BJ (cell line): ENCODE results near the gene MAMDC4. TPM values are rescaled to one million over a fixed set of nuclear protein-coding genes. Genes with fewer than 3 reads are reported as not detected.

Experiments used
- CTCF ChIA-PET: fragments of 350-600 bp; formaldehyde crosslinking; extraction: SDS; loops from one replicate; lab custom pipeline; 2021; ENCODE audit warnings: antibody characterized with exemption, inconsistent platforms; lab: Yijun Ruan, JAX
- POLR2A ChIA-PET: fragments of 300-600 bp; sonication (Branson Sonifier 250); formaldehyde crosslinking; extraction: SDS; loops from one replicate; lab custom pipeline; 2021; ENCODE audit warnings: antibody characterized with exemption; lab: Charles Lee
- DNase-seq: peaks from one replicate; pipeline ENCODE4 v3.0.0-alpha.2; 2011; ENCODE audit warnings: low read depth
- H3K27me3 ChIP-seq: 2 replicates; pipeline ENCODE4 v1.6.0; 2011; ENCODE audit warnings: low read length; ENCODE audit not compliant: control insufficient read depth, insufficient read depth
- H3K36me3 ChIP-seq: 2 replicates; pipeline ENCODE4 v1.5.1; 2011; ENCODE audit warnings: low read length; ENCODE audit not compliant: control insufficient read depth, insufficient read depth
- H3K4me3 ChIP-seq: 2 replicates; pipeline ENCODE4 v1.5.1; 2011; ENCODE audit warnings: low read depth, mild to moderate bottlenecking, control low read depth, low read length
- polyA plus RNA-seq: library from polyadenylated mRNA; depleted of rRNA; stranded (reverse); fragments of >200 nt; gene quantifications from 2 replicates; pipeline ENCODE4 v1.2.3, GENCODE V29; 2011; rRNA removed
- small RNA-seq: library from RNA; depleted of rRNA; stranded (forward); fragments of <200 nt; gene quantifications from one replicate; pipeline ENCODE3, GENCODE V24; 2012; ENCODE audit warnings: low replicate concordance, low read depth; ENCODE audit not compliant: insufficient read length
- TF ChIP-seq, protein P1 (sequence below): IDR thresholded peaks from 2 replicates; pipeline ENCODE4 v1.5.1; 2011; ENCODE audit warnings: low read depth, mild to moderate bottlenecking, control low read depth, inconsistent platforms, low read length, moderate library complexity; ENCODE audit not compliant: insufficient read depth

MAMDC4 gene
- polyA plus RNA-seq, 1 experiment, result 1.6 TPM

DNA sequence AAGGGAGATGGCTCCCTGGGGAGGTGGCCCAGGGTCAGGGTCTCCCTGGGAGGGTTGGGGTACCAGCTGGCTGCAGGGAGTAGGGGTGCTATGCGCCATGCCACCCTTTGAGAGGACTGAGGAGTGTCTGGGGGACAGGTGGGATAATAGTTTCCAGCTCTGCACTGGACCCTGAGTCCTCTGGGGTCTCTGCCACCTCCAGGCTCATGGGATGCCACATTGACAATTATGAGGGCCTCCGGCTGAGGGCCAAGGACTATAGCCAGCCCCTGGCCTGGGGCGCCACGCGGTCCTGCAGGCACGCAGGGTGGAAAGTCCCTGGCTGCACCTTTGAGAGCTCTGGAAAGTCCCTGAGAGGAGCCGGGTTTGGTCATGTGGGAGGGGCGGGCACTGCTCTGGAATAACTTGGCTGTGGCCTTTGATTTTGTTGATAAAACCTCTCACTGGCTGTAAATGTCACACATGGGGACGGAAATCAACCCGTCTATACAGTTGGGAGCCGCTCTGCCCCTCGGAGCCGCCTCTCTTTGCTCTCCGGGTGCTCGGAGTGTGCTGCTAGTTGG is 50.2 kb downstream of the MAMDC4 start:
- no peak overlapping the region for H3K4me3 ChIP-seq
- TF ChIP-seq, protein P1, sequence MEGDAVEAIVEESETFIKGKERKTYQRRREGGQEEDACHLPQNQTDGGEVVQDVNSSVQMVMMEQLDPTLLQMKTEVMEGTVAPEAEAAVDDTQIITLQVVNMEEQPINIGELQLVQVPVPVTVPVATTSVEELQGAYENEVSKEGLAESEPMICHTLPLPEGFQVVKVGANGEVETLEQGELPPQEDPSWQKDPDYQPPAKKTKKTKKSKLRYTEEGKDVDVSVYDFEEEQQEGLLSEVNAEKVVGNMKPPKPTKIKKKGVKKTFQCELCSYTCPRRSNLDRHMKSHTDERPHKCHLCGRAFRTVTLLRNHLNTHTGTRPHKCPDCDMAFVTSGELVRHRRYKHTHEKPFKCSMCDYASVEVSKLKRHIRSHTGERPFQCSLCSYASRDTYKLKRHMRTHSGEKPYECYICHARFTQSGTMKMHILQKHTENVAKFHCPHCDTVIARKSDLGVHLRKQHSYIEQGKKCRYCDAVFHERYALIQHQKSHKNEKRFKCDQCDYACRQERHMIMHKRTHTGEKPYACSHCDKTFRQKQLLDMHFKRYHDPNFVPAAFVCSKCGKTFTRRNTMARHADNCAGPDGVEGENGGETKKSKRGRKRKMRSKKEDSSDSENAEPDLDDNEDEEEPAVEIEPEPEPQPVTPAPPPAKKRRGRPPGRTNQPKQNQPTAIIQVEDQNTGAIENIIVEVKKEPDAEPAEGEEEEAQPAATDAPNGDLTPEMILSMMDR, result no peak
- no peak for DNase-seq
- no peaks in the 10 kb centered on the region for H3K27me3 ChIP-seq
- peaks cover 4% of the 10 kb centered on the region for H3K36me3 ChIP-seq
- ChIA-PET CTCF (no interaction called here), POLR2A (no interaction called here)

DNA sequence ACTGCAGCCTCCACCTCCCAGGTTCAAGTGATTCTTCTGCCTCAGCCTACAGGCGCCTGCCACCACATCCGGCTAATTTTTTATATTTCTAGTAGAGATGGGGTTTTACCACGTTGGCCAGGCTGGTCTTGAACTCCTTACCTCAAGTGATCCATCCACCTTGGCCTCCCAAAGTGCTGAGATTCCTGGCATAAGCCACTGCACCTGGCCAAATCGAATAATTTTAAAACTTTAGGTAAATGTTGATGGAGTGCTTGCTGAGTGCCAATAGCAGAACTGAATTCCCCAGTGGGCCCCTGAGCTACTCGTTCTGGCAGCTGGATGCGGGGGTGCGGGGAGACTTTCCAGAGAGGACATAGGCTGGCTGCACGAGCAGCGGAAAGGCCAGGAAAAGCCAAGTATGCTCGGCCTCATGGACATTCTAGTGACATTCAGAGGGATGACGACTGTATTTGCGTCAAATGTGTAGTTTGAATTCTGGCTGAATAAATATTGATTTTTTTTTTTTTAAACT is 51.0 kb downstream of the MAMDC4 start:
- Histone ChIP-seq H3K36me3 (peaks cover 9% of the 10 kb centered on the region), H3K27me3 (no peaks in the 10 kb centered on the region), H3K4me3 (no peak overlapping the region)
- TF ChIP-seq, protein P1, result no peak
- ChIA-PET POLR2A (no interaction called here), CTCF (no interaction called here)
- DNase-seq, result no peak

DNA sequence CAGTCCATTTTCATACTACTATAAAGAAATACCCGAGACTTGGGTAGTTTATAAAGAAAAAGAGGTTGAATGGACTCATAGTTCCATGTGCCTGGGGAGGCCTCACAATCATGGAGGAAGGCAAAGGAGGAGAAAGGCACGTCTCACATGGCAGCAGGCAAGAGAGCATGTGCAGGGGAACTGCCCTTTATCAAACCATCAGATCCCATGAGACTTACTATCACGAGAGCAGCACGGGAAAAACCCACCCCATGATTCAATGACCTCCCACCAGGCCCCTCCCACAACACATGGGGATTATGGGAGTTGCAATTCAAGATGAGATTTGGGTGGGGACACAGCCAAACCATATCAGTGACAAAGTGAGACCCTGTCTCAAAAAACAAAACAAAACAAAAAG is 54.1 kb downstream of the MAMDC4 start:
- DNase-seq, result no peak
- Histone ChIP-seq H3K27me3 (no peaks in the 10 kb centered on the region), H3K36me3 (peaks cover 9% of the 10 kb centered on the region), H3K4me3 (no peak overlapping the region)
- POLR2A ChIA-PET, result no interaction called here
- CTCF ChIA-PET, result no interaction called here
- TF ChIP-seq, protein P1, result no peak

DNA sequence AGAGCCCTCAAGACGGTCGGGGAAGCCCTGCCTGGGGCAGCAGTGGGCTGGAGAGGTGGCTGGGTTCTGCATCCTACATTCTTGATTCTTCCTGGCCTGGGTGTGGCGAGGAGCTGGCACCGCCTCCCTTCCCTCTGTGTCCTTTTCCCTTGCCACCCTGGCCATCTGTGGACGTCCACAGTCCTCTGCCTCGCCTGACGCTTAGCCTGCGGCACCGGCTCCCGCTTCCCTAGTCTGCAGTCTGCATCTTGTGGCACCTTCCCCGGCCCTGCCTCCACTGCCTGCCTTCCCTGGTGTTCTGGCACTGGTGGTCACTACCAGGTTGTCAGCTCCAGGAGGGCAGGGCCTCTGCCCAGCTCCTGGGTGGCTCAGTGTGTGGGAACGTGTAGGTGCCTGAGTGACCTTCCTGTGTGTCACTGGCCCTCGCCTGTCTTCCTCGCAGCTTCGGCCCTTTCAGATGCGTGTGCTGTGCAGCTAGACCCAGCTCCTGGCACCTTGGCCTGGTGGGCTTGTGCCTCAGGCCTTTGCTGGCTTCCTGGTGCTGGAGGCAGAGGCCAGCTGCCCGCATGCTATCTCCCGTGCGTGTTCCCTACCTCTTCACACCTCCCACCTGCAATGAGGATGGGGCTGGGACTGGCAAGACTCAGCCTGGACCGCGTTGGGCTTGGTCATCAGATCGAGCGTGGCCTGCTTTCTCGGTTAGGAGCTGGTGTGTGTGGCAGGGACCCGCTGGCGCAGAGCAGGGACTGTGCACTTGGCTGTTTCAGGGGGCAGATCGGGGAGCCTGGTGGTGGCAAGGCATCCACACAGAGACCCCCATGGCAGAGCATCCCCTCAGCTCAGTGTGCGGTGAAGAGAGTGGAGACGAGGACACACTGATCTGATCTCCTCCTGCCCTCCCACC is 55.1 kb downstream of the MAMDC4 start:
- Histone ChIP-seq H3K4me3 (no peak overlapping the region), H3K36me3 (peaks cover 9% of the 10 kb centered on the region), H3K27me3 (no peaks in the 10 kb centered on the region)
- POLR2A ChIA-PET, result no interaction called here
- TF ChIP-seq, protein P1, result no peak
- no peak for DNase-seq
- CTCF ChIA-PET, result interaction anchor here (1.0 kb wide), 1 partner anchor 95 kb away, joined by 3 read pairs; no protein-coding TSS in a partner anchor

Small RNAs within 50 kb of the gene (small RNA-seq; reads per million reads assigned to genes)
- not detected for gene MIR4292
- not detected for gene MIR4479

Other genes with a start within 250 kb of the MAMDC4 start
- gene EGFL7, start 189.4 kb upstream of the MAMDC4 start, polyA plus RNA-seq, result 13.8 and 26.9 TPM in 2 replicates
- 48.3 and 68.3 TPM in 2 replicates for gene AGPAT2, start 164.9 kb upstream of the MAMDC4 start, polyA plus RNA-seq
- 0.17 and 0.42 TPM in 2 replicates for gene DIPK1B, start 139.8 kb upstream of the MAMDC4 start, polyA plus RNA-seq
- not detected in 2 replicates for gene LCN10, start 109.4 kb upstream of the MAMDC4 start, polyA plus RNA-seq
- gene LCN6, start 103.8 kb upstream of the MAMDC4 start, polyA plus RNA-seq, result not detected in 2 replicates
- gene LCN8, start 94.1 kb upstream of the MAMDC4 start, polyA plus RNA-seq, result not detected in 2 replicates
- gene LCN15, start 87.8 kb upstream of the MAMDC4 start, polyA plus RNA-seq, result not detected in 2 replicates
- gene TMEM141, start 61.0 kb upstream of the MAMDC4 start, polyA plus RNA-seq, result 51.5 and 62.5 TPM in 2 replicates
- 0.20 and 0.33 TPM in 2 replicates for gene CCDC183, start 56.0 kb upstream of the MAMDC4 start, polyA plus RNA-seq
- 36.7 and 60.2 TPM in 2 replicates for gene RABL6, start 44.4 kb upstream of the MAMDC4 start, polyA plus RNA-seq
- gene AJM1, start 9.9 kb upstream of the MAMDC4 start, polyA plus RNA-seq, result 0.86 and 1.0 TPM in 2 replicates
- 116 and 233 TPM in 2 replicates for gene PHPT1, start 2.9 kb upstream of the MAMDC4 start, polyA plus RNA-seq
- 513 and 672 TPM in 2 replicates for gene EDF1, start 14.0 kb downstream of the MAMDC4 start, polyA plus RNA-seq
- 9.6 and 13.6 TPM in 2 replicates for gene TRAF2, start 34.2 kb downstream of the MAMDC4 start, polyA plus RNA-seq
- 46.9 and 71.9 TPM in 2 replicates for gene FBXW5, start 92.4 kb downstream of the MAMDC4 start, polyA plus RNA-seq
- 0.48 and 0.60 TPM in 2 replicates for gene C8G, start 92.9 kb downstream of the MAMDC4 start, polyA plus RNA-seq
- gene LCN12, start 99.9 kb downstream of the MAMDC4 start, polyA plus RNA-seq, result 0.36 and 0.40 TPM in 2 replicates
- gene PTGDS, start 125.2 kb downstream of the MAMDC4 start, polyA plus RNA-seq, result 0.31 and 0.58 TPM in 2 replicates
- 0.01 and 0.06 TPM in 2 replicates for gene LCNL1, start 130.6 kb downstream of the MAMDC4 start, polyA plus RNA-seq
- 10.3 and 11.8 TPM in 2 replicates for gene PAXX, start 140.1 kb downstream of the MAMDC4 start, polyA plus RNA-seq
- gene CLIC3, start 144.2 kb downstream of the MAMDC4 start, polyA plus RNA-seq, result 3.9 and 4.0 TPM in 2 replicates
- 8.7 and 16.0 TPM in 2 replicates for gene ABCA2, start 175.9 kb downstream of the MAMDC4 start, polyA plus RNA-seq
- gene FUT7, start 179.7 kb downstream of the MAMDC4 start, polyA plus RNA-seq, result not detected in 2 replicates
- 21.8 and 31.9 TPM in 2 replicates for gene NPDC1, start 193.8 kb downstream of the MAMDC4 start, polyA plus RNA-seq
- gene ENTPD2, start 201.7 kb downstream of the MAMDC4 start, polyA plus RNA-seq, result not detected in 2 replicates
- 5.1 and 8.6 TPM in 2 replicates for gene SAPCD2, start 218.2 kb downstream of the MAMDC4 start, polyA plus RNA-seq
- gene UAP1L1, start 225.2 kb downstream of the MAMDC4 start, polyA plus RNA-seq, result 2.8 and 5.6 TPM in 2 replicates
- 53.0 and 80.0 TPM in 2 replicates for gene MAN1B1, start 234.6 kb downstream of the MAMDC4 start, polyA plus RNA-seq